ENCODE data around the gene HDGF. TPM values are rescaled to one million over a fixed set of nuclear protein-coding genes. Genes with fewer than 3 reads are reported as not detected.

HDGF gene
- total RNA-seq, 1 donor, result 177 TPM

- H3K27me3 ChIP-seq (ENCODE audit: insufficient read depth, low read length), result no peaks in the 10 kb centered on the region
- peaks cover 84% of the 10 kb centered on the region for H3K79me2 ChIP-seq (ENCODE audit: insufficient read depth, low read length)
- peaks cover 18% of the 10 kb centered on the region for H3K36me3 ChIP-seq (ENCODE audit: insufficient read depth, low read length)
- H3K27ac ChIP-seq (ENCODE audit: low read depth, low read length), result peak overlapping the region; percentile 88
- TF ChIP-seq, protein P1, sequence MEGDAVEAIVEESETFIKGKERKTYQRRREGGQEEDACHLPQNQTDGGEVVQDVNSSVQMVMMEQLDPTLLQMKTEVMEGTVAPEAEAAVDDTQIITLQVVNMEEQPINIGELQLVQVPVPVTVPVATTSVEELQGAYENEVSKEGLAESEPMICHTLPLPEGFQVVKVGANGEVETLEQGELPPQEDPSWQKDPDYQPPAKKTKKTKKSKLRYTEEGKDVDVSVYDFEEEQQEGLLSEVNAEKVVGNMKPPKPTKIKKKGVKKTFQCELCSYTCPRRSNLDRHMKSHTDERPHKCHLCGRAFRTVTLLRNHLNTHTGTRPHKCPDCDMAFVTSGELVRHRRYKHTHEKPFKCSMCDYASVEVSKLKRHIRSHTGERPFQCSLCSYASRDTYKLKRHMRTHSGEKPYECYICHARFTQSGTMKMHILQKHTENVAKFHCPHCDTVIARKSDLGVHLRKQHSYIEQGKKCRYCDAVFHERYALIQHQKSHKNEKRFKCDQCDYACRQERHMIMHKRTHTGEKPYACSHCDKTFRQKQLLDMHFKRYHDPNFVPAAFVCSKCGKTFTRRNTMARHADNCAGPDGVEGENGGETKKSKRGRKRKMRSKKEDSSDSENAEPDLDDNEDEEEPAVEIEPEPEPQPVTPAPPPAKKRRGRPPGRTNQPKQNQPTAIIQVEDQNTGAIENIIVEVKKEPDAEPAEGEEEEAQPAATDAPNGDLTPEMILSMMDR (IDR thresholded peaks at IDR 0.05; ENCODE audit: extremely low read depth, low read depth, low read length), result no peak
- no peaks in the 10 kb centered on the region for H3K9me3 ChIP-seq (ENCODE audit: low read depth, low read length)
- peaks cover 54% of the 10 kb centered on the region for H3K4me1 ChIP-seq (ENCODE audit: insufficient read depth, low read length)
- peak overlapping the region; percentile 85 for H3K4me3 ChIP-seq (ENCODE audit: insufficient read depth, low read length)
- peak overlapping the region; percentile 93 for H3K4me2 ChIP-seq (ENCODE audit: insufficient read depth, low read length)
- H2AFZ ChIP-seq (ENCODE audit: low read length), result no peak overlapping the region
- H4K20me1 ChIP-seq (ENCODE audit: insufficient read depth, low read length), result no peaks in the 10 kb centered on the region
- peak; percentile 86 for DNase-seq (ENCODE audit: insufficient read length, low spot score, missing footprints)
Observed at GRCh38 chr1:156748670-156749418, 2.6 kb downstream of the HDGF start.

DNA sequence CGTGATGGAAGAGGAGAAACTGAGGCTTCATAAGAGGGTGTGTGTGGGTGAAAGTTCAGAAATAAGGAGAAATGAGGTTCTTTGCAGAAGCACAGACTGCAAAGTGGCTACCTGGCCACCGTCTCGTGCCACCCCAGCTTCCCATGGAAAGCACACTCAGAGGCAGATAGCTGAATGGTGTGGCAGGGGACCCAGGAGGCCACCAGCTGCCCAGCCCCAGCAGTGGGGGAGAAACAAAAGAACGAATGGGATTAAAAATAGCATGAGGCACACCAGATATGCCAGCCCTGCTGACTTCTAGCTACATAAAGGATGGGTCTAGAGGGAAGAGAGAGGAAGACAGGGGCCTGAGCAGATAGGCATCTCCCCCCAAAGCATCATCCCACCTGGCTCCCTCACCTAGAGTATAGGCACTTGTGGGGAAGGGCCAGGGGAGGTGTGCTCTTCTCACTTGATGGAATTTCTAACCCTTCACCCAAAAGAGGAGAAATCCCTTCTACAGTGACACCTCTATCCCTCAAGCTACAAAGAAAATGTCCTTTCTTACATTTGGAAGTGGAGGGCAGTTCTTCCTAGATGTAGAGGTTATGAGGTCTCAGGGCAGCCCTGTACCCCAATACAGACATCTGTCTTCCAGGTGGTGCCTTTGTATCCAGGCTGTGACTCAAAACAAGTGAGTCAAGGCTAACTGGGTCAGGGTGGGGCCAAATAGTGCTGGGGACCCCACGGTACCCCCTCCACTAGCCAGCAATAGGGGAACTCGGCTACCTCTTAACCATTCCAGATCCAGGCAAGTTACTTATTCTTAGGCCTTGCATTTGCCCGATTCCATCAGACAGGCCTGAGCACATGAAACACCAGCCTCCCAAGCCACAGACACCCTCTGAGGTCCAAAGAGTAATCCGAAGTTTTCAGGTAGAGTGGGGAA lies 3.5 kb downstream of the HDGF start:
- TF ChIP-seq, protein P1 (IDR thresholded peaks at IDR 0.05; ENCODE audit: extremely low read depth, low read depth, low read length), result no peak
- Histone ChIP-seq H2AFZ (ENCODE audit: low read length) (no peak overlapping the region), H3K4me1 (ENCODE audit: insufficient read depth, low read length) (peaks cover 52% of the 10 kb centered on the region), H3K27me3 (ENCODE audit: insufficient read depth, low read length) (no peaks in the 10 kb centered on the region), H3K79me2 (ENCODE audit: insufficient read depth, low read length) (peaks cover 89% of the 10 kb centered on the region), H3K36me3 (ENCODE audit: insufficient read depth, low read length) (peaks cover 27% of the 10 kb centered on the region), H3K4me2 (ENCODE audit: insufficient read depth, low read length) (peak overlapping the region; percentile 93), H3K27ac (ENCODE audit: low read depth, low read length) (peak overlapping the region; percentile 88), H4K20me1 (ENCODE audit: insufficient read depth, low read length) (no peaks in the 10 kb centered on the region), H3K4me3 (ENCODE audit: insufficient read depth, low read length) (peak overlapping the region; percentile 85), H3K9me3 (ENCODE audit: low read depth, low read length) (no peaks in the 10 kb centered on the region)
- no peak for DNase-seq (ENCODE audit: insufficient read length, low spot score, missing footprints)

- TF ChIP-seq, protein P1 (IDR thresholded peaks at IDR 0.05; ENCODE audit: extremely low read depth, low read depth, low read length), result no peak
- Histone ChIP-seq H2AFZ (ENCODE audit: low read length) (peak overlapping the region; percentile 81), H3K36me3 (ENCODE audit: insufficient read depth, low read length) (peaks cover 37% of the 10 kb centered on the region), H3K79me2 (ENCODE audit: insufficient read depth, low read length) (peaks cover 81% of the 10 kb centered on the region), H3K9me3 (ENCODE audit: low read depth, low read length) (no peaks in the 10 kb centered on the region), H3K4me2 (ENCODE audit: insufficient read depth, low read length) (peak overlapping the region; percentile 93), H3K4me1 (ENCODE audit: insufficient read depth, low read length) (peaks cover 44% of the 10 kb centered on the region), H3K27me3 (ENCODE audit: insufficient read depth, low read length) (no peaks in the 10 kb centered on the region), H3K27ac (ENCODE audit: low read depth, low read length) (peak overlapping the region; percentile 100), H4K20me1 (ENCODE audit: insufficient read depth, low read length) (no peaks in the 10 kb centered on the region), H3K4me3 (ENCODE audit: insufficient read depth, low read length) (peak overlapping the region; percentile 85)
- DNase-seq (ENCODE audit: insufficient read length, low spot score, missing footprints), result peak; percentile 98
Observed at GRCh38 chr1:156746728-156747631, 4.5 kb downstream of the HDGF start.

Measured in osteoblast (primary cell).